GM21423 (cell line): ENCODE data around the gene PREP.

Source experiments
- ATAC-seq: cut with Tn5 transposase; IDR thresholded peaks from one replicate; pipeline ENCODE4 v1.9.1; 2021; ENCODE audit warnings: mild to moderate bottlenecking, moderate library complexity; ENCODE audit not compliant: unreplicated experiment

The PREP gene

GRCh38 chr6:105398859-105399258 lies 4.0 kb downstream of the PREP start:
- ATAC-seq = no peak

- ATAC-seq = no peak
Measured at GRCh38 chr6:105397987-105398386, 4.9 kb downstream of the PREP start.

GRCh38 chr6:105391705-105392104 lies 11.2 kb downstream of the PREP start:
- no peak for ATAC-seq

- ATAC-seq = no peak
Measured at GRCh38 chr6:105389543-105389942, 13.3 kb downstream of the PREP start.

GRCh38 chr6:105388392-105388791 lies 14.5 kb downstream of the PREP start:
- no peak for ATAC-seq

- no peak for ATAC-seq
Measured at GRCh38 chr6:105384004-105384403, 18.9 kb downstream of the PREP start.

- ATAC-seq = no peak
Measured at GRCh38 chr6:105382958-105383357, 19.9 kb downstream of the PREP start.

- no peak for ATAC-seq
Measured at GRCh38 chr6:105382496-105382895, 20.4 kb downstream of the PREP start.

- ATAC-seq = no peak
Measured at GRCh38 chr6:105380634-105381033, 22.2 kb downstream of the PREP start.

- no peak for ATAC-seq
Measured at GRCh38 chr6:105375797-105376196, 27.1 kb downstream of the PREP start.

- no peak for ATAC-seq
Measured at GRCh38 chr6:105374010-105374420, 28.9 kb downstream of the PREP start.

- ATAC-seq = no peak
Measured at GRCh38 chr6:105373481-105373880, 29.4 kb downstream of the PREP start.

- no peak for ATAC-seq
Measured at GRCh38 chr6:105372849-105373182, 30.1 kb downstream of the PREP start.

GRCh38 chr6:105372142-105372848 lies 30.6 kb downstream of the PREP start:
- no peak for ATAC-seq

GRCh38 chr6:105370351-105370750 lies 32.5 kb downstream of the PREP start:
- no peak for ATAC-seq

GRCh38 chr6:105369145-105369544 lies 33.7 kb downstream of the PREP start:
- ATAC-seq = no peak

GRCh38 chr6:105364243-105364642 lies 38.6 kb downstream of the PREP start:
- no peak for ATAC-seq

- no peak for ATAC-seq
Measured at GRCh38 chr6:105363100-105363754, 39.7 kb downstream of the PREP start.

GRCh38 chr6:105359419-105360370 lies 43.2 kb downstream of the PREP start:
- no peak for ATAC-seq

GRCh38 chr6:105357165-105357564 lies 45.7 kb downstream of the PREP start:
- no peak for ATAC-seq

GRCh38 chr6:105352037-105352617 lies 50.8 kb downstream of the PREP start:
- no peak for ATAC-seq
